GM19240 (cell line): ENCODE measurements around the gene TNK1.

Experiments used
- DNase-seq: peaks from one replicate; pipeline ENCODE4 v3.0.0; 2011; ENCODE audit warnings: low spot score; ENCODE audit not compliant: insufficient read length

The TNK1 gene

DNA sequence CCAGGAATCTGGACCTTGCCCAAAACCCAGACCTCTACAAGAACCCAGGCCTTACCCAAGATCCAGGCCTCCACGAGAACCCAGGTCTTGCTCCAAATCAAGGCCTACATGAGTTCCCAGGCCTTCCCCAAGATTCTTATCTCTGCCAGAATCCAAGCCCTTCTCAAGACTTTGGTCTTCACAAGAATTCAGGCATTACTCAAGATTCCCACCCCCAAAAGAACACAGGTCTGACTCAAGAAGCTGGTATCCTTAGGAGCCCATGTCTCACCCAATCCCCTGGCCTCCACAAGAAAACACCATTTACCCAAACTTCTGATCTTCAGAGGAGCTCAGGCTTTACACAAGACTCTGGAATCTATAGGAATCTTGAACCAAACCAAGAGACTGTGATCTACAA, 50.3 kb downstream of the TNK1 start:
- DNase-seq: no peak

DNA sequence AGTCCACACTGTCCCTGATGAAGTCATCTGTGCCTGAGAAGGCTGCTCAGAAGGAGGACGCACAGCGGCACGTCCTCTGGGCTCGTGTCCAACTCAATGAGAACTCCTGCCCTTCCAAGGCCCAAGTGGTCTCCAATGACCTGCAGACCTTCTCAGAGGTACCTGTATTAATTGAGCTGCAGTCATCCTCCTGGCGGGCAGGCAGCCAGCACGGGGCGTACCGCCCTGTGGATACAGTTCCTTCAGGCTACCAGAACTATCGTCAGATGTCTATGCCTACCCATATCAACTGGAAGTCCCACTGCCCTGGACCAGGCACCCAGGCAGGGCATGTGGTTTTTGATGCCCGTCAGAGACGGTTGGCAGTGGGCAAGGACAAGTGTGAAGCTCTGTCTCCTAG, 51.4 kb downstream of the TNK1 start:
- DNase-seq: no peak

DNA sequence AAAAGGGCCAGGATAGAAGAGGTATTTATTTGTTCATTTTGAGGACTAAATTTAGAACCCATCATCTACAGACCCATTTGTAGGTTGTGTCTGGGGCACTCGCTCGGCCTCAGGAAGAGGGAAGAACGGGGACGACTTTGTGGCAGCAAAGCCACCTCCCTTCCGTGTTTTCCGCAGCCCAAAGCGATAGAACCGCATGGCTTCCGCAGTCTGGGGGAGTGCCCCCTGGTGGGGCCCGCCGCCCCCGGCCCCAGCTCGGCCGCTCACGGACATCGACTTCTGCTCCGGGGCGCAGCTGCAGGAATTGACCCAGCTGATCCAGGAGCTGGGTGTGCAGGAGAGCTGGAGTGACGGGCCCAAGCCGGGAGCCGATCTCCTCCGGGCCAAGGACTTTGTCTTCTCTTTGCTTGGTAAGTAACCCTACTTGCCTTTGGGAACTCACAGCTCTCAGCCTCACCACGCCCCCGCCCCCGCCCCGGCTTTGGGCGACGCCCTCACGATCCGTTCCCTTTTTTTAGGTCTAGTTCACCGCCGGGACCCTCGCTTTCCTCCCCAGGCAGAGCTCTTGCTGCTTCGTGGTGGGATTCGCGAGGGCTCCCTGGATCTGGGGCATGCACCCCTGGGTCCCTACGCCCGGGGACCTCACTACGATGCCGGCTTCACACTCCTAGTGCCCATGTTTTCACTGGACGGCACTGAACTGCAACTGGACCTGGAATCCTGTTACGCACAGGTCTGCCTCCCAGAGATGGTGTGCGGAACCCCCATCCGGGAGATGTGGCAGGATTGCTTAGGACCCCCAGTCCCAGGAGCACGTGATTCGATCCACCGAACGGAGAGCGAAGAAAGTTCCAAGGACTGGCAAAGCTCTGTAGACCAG, 55.0 kb downstream of the TNK1 start:
- no peak for DNase-seq

DNA sequence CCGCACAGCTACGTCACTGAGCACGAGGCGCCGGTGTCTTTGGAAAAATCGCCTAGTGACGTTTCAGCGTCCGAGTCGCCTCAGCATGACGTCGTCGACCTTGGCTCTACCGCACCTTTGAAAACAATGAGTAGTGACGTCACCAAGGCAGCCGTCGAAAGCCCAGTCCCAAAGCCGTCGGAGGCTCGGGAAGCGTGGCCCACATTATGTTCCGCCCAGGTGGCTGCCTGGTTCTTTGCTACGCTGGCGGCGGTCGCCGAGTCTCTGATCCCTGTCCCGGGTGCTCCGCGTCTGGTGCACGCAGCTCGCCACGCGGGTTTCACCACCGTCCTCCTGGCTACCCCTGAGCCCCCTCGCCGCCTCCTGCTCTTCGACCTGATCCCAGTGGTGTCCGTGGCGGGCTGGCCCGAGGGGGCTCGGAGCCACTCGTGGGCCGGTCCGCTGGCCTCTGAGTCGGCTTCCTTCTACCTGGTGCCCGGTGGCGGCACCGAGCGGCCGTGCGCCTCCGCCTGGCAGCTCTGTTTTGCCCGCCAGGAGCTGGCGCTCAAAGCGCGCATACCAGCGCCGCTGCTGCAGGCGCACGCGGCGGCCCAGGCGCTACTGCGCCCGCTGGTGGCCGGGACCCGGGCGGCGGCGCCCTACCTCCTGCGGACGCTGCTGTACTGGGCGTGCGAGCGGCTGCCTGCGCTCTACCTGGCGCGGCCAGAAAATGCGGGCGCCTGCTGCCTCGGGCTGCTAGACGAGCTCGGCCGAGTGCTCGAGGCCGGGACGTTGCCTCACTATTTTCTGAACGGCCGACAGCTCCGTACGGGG, 55.9 kb downstream of the TNK1 start:
- DNase-seq: no peak

DNA sequence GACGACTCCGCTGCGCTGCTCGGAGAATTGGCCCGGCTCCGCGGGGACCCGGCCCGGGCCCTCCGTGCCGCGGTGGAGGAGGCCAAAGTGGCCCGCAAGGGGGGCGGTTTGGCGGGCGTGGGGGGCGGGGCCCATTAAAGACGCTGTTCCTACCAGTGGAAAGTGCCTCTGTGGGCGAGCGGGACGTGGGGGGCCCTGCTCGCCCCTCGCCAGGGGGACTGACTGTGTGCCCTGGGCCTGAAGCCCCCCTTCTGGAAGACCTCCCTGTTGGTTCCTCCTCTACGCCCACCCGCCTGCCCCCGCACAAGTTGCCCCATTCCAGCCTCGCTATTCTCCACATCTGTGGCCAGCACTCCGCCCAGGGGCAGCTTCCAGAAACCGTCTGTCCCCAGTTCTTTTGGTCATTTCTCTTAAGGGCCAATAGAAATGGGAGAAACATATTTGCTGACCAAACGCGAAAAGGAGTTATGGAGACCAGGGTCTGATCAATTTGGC, 56.5 kb downstream of the TNK1 start:
- no peak for DNase-seq

DNA sequence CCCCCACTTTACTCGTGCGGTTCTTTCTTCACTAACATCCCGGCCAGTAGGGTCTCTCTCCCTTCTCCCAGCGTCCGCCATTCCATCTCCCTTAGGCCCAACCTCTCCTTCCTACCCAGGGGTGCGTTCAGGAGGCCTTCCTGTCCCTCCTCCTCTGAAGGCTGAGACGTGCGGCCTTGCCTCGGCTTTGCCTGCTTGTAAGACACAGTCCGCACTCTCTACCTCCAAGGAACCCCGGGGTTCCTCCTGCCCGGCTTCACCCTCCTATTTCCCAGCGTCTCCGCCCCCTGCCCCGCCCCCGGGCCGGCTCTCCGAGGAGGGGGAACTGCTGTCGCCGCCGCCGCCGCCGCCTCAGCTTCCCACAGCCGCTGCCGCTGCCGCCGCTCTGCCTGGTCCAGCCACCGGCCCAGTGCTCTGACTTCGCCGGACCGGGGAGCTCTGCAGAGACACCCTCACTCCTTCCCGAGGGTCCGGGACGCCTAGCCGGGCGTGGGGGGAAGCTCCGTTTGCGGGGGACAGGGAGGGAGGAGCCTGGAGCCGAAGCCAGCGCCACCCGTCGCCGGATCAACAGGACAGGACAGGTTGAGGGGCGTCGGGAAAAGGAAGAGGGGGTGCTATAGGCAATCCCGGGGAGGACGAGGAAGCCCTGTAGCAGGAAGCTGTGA, 57.2 kb downstream of the TNK1 start:
- DNase-seq: no peak

DNA sequence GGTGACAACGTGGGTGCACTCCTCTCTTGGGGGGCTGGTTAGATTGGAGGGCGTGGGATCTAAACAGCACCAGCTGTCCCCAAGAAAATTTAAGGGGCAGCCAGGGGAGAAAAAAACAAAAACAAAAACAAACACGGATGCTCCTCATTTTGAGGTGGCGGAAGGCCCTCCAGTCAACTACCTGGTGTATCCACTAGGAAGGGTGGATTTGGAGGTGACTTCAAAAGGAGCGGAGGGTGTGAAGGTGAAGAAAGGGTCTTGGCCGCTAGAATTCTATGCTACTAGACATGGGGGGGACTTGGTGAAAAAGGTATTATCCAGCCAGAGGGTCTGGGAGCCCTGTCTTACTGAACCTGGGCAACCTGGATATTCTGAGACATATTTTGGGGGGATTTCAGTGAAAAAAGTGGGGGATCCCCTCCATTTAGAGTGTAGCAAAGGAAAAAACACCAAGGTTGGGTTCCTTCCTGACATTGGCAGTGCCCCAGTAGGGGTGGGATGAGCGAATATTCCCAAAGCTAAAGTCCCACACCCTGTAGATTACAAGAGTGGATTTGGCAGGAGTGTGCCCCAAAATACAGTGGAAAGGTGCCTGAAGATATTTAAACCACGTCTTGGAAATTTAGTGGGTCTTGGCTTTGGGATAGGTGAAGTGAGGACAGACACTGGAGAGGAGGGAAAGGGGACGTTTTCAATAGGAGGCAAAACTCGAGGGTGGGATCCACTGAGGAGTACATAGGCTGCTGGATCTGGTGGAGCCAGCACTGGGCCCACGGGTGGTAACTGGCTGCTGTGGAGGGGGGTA, 58.0 kb downstream of the TNK1 start:
- no peak for DNase-seq
